Measurements from ENCODE around the gene TOMM22. TPM values are rescaled to one million over a fixed set of nuclear protein-coding genes. Genes with fewer than 3 reads are reported as not detected.

TOMM22 gene
- total RNA-seq, 1 donor from 2014 or later: 19.3 TPM

DNA sequence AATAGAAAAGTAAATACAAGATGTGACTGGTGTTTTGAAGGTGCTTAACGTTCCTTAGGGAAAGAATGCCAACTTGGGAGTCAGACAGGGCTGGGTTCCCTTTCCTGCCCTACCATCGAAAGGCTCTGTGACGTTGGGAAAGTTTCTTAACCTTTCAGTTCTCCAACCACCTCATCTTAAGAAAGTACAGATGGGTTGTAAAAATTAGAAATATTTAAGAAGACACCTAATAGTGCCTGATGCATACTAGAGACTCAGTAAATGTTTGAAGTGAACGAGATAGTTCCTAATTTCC lies 25.1 kb downstream of the TOMM22 start:
- Histone ChIP-seq H3K27me3 (no peaks in the 10 kb centered on the region), H3K4me1 (peaks cover 6 to 18% of the 10 kb centered on the region in 2 donors), H3K36me3 (peaks cover under 1 to 7% of the 10 kb centered on the region in 2 donors), H3K9me3 (no peaks in the 10 kb centered on the region), H3K4me3 (peak overlapping the region; percentile 94 to 99), H3K27ac (peak overlapping the region; percentile 95 to 99)
- DNase-seq (ENCODE audit: low spot score in 2 of 2): no peak
- intact Hi-C loops (cut with DNase I): loop anchor here (10.0 kb wide), 2 partner anchors 202 to 862 kb away; partner anchors contain the start of genes ANKRD54, DDX17 and EIF3L
- no peak for TF ChIP-seq CTCF (IDR thresholded peaks at IDR 0.05)

- no peak for DNase-seq (ENCODE audit: low spot score in 2 of 2)
- H3K4me3 ChIP-seq: peak overlapping the region; percentile 94 to 99
- no peaks in the 10 kb centered on the region for H3K9me3 ChIP-seq
- no peak for TF ChIP-seq CTCF (IDR thresholded peaks at IDR 0.05)
- no peak overlapping the region for H3K27ac ChIP-seq
- H3K4me1 ChIP-seq: peaks cover 6 to 18% of the 10 kb centered on the region in 2 donors
- intact Hi-C loops (cut with DNase I): loop anchor here (10.0 kb wide), 2 partner anchors 203 to 863 kb away; partner anchors contain the start of genes ANKRD54, DDX17 and EIF3L
- no peaks in the 10 kb centered on the region for H3K27me3 ChIP-seq
- H3K36me3 ChIP-seq: peaks cover 5 to 7% of the 10 kb centered on the region in 2 donors
Measured at GRCh38 chr22:38707346-38707745, 25.6 kb downstream of the TOMM22 start.

- intact Hi-C loops (cut with DNase I): loop anchor here (2.0 to 10.0 kb wide), 3 partner anchors 41 to 863 kb away; partner anchors contain the start of genes ANKRD54, DDX17 and EIF3L
- DNase-seq (ENCODE audit: low spot score in 2 of 2): no peak
- no peak for TF ChIP-seq CTCF (IDR thresholded peaks at IDR 0.05)
- Histone ChIP-seq H3K36me3 (peaks cover 5 to 7% of the 10 kb centered on the region in 2 donors), H3K9me3 (no peaks in the 10 kb centered on the region), H3K4me1 (peaks cover 6 to 18% of the 10 kb centered on the region in 2 donors), H3K27me3 (no peaks in the 10 kb centered on the region), H3K27ac (no peak overlapping the region), H3K4me3 (peak overlapping the region in 1 of 2 donors; percentile 99)
Measured at GRCh38 chr22:38707984-38708383, 26.2 kb downstream of the TOMM22 start.

DNA sequence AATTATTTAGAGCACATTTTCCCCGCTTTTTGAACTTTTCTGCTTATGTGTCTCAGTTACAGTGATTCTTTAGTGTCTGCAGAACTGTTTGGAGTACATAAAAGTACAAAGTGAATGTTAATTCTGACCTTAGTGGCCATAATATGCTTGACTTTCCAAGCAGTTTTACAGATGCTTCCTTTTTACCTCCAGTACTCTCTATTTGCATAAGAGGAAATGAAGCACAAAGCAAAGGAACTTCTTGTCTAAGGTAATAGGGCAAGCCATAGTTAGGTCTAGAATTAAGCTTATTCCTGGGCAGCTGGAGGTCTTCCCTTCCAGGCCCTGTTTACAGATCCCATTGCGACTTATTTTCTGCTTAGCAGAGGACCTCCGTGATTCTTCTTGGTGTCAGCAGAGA lies 27.5 kb downstream of the TOMM22 start:
- Histone ChIP-seq H3K9me3 (no peaks in the 10 kb centered on the region), H3K4me1 (peaks cover 6 to 20% of the 10 kb centered on the region in 2 donors), H3K27ac (no peak overlapping the region), H3K36me3 (peaks cover 5 to 7% of the 10 kb centered on the region in 2 donors), H3K4me3 (no peak overlapping the region), H3K27me3 (no peaks in the 10 kb centered on the region)
- intact Hi-C loops (cut with DNase I): loop anchor here (2.0 to 10.0 kb wide), 3 partner anchors 39 to 865 kb away; partner anchors contain the start of genes ANKRD54, DDX17 and EIF3L
- no peak for DNase-seq (ENCODE audit: low spot score in 2 of 2)
- no peak for TF ChIP-seq CTCF (IDR thresholded peaks at IDR 0.05)

- intact Hi-C loops (cut with DNase I): no loop called here
- Histone ChIP-seq H3K4me3 (no peak overlapping the region), H3K4me1 (peaks cover 6 to 17% of the 10 kb centered on the region in 2 donors), H3K27me3 (no peaks in the 10 kb centered on the region), H3K36me3 (peaks cover 5 to 7% of the 10 kb centered on the region in 2 donors), H3K9me3 (no peaks in the 10 kb centered on the region), H3K27ac (no peak overlapping the region)
- no peak for DNase-seq (ENCODE audit: low spot score in 2 of 2)
- no peak for TF ChIP-seq CTCF (IDR thresholded peaks at IDR 0.05)
Measured at GRCh38 chr22:38710351-38710750, 28.6 kb downstream of the TOMM22 start.

DNA sequence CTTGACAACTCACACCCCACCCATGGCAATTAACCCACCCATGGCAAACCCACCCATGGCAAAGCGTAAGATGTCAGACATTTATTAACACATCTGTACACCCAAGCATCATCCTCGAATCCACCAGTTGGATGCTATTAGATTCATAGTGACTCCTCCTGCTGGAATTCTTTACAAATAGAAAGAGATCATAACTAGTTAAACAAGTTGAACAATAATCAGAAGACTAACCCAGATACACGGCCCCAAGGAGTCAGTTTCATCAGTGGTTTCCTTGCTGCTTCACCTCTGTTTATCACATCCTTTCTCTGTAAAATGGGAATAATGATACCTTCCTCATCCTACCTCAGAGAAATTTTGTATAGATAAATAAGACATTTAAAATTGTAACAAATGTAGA lies 29.1 kb downstream of the TOMM22 start:
- intact Hi-C loops (cut with DNase I): no loop called here
- peaks cover 5 to 11% of the 10 kb centered on the region in 2 donors for H3K36me3 ChIP-seq
- no peaks in the 10 kb centered on the region for H3K9me3 ChIP-seq
- TF ChIP-seq CTCF (IDR thresholded peaks at IDR 0.05): no peak
- DNase-seq (ENCODE audit: low spot score in 2 of 2): no peak
- no peak overlapping the region for H3K4me3 ChIP-seq
- no peaks in the 10 kb centered on the region for H3K27me3 ChIP-seq
- H3K4me1 ChIP-seq: peaks cover 6 to 17% of the 10 kb centered on the region in 2 donors
- no peak overlapping the region for H3K27ac ChIP-seq
